Liver (tissue), 9 donors: Measurements from ENCODE around the gene PRKCH. TPM values are rescaled to one million over a fixed set of nuclear protein-coding genes. Genes with fewer than 3 reads are reported as not detected.

ENCODE experiments used
- DNase-seq: peaks from one replicate; pipeline ENCODE4 v3.0.0-alpha.2; 2017; ENCODE audit warnings: low spot score
- H3K27ac ChIP-seq, 2 donors: one replicate each; pipeline ENCODE4 v1.7.0; 2013; ENCODE audit warnings: inconsistent platforms in 2 of 2, low read length in 2 of 2, control low read depth in 1 of 2, low read depth in 1 of 2, mild to moderate bottlenecking in 1 of 2
- H3K27me3 ChIP-seq, 4 donors: one replicate each; pipeline versions ENCODE4 v1.6.1 to v1.7.0; 2013; ENCODE audit warnings: low read length in 3 of 4, inconsistent platforms in 1 of 4, mild to moderate bottlenecking in 1 of 4, moderate library complexity in 1 of 4; ENCODE audit not compliant: control insufficient read depth in 4 of 4, insufficient read depth in 4 of 4
- H3K36me3 ChIP-seq, 4 donors: one replicate each; pipeline versions ENCODE4 v1.6.1 to v1.7.0; 2013; ENCODE audit warnings: low read length in 3 of 4, mild to moderate bottlenecking in 3 of 4, low read depth in 1 of 4, moderate library complexity in 1 of 4; ENCODE audit not compliant: control insufficient read depth in 4 of 4, insufficient read depth in 3 of 4
- H3K4me1 ChIP-seq, 4 donors: one replicate each; pipeline versions ENCODE4 v1.6.1 to v1.7.0; 2013; ENCODE audit warnings: low read length in 3 of 4, mild to moderate bottlenecking in 3 of 4, moderate library complexity in 1 of 4; ENCODE audit not compliant: control insufficient read depth in 4 of 4, insufficient read depth in 4 of 4
- H3K4me3 ChIP-seq, 3 donors: one replicate each; pipeline versions ENCODE4 v1.6.1 to v1.7.0; 2013; ENCODE audit warnings: low read length in 3 of 3, control low read depth in 1 of 3, low read depth in 1 of 3, mild to moderate bottlenecking in 1 of 3
- H3K9ac ChIP-seq, 2 donors: one replicate each; pipeline ENCODE4 v1.7.0; 2013; ENCODE audit warnings: low read length in 2 of 2, mild to moderate bottlenecking in 2 of 2, moderate library complexity in 2 of 2, control low read depth in 1 of 2, low read depth in 1 of 2
- H3K9me3 ChIP-seq, 4 donors: one replicate each; pipeline versions ENCODE4 v1.6.1 to v1.7.0; 2013; ENCODE audit warnings: low read length in 3 of 4; ENCODE audit not compliant: control insufficient read depth in 4 of 4
- ATF3 ChIP-seq: IDR thresholded peaks from 2 replicates; pipeline ENCODE4 v1.6.1; 2016; ENCODE audit warnings: antibody characterized with exemption
- CTCF ChIP-seq: fragments of 150-350 bp; IDR thresholded peaks from 2 replicates; pipeline ENCODE4 v1.5.1; 2017; ENCODE audit warnings: improper control_type of control experiment, low read depth, low read length; ENCODE audit not compliant: missing input control
- EGR1 ChIP-seq, 2 donors: IDR thresholded peaks; 2 replicates each; pipeline ENCODE4 v1.6.1; 2016 to 2018; ENCODE audit warnings: antibody characterized with exemption in 2 of 2, low read depth in 2 of 2
- FOXA1 ChIP-seq: IDR thresholded peaks from 2 replicates; pipeline ENCODE4 v1.6.1; 2016; ENCODE audit warnings: antibody characterized with exemption
- GABPA ChIP-seq, 2 donors: IDR thresholded peaks in 1 of 2; conservative IDR thresholded peaks in 1 of 2; 2 replicates each; pipeline ENCODE4 v1.6.1; 2016; ENCODE audit warnings: antibody characterized with exemption in 2 of 2, mild to moderate bottlenecking in 1 of 2, moderate library complexity in 1 of 2
- HNF4A ChIP-seq, 2 donors: conservative IDR thresholded peaks; 2 replicates each; pipeline ENCODE4 v1.6.1; 2016; ENCODE audit warnings: antibody characterized with exemption in 2 of 2, mild to moderate bottlenecking in 2 of 2
- JUND ChIP-seq, 2 donors: IDR thresholded peaks; 2 replicates each; pipeline ENCODE4 v1.6.1; 2016; ENCODE audit warnings: antibody characterized with exemption in 2 of 2
- MAX ChIP-seq: IDR thresholded peaks from 2 replicates; pipeline ENCODE4 v1.6.1; 2016; ENCODE audit warnings: antibody characterized with exemption
- NR2F2 ChIP-seq: IDR thresholded peaks from 2 replicates; pipeline ENCODE4 v1.6.1; 2016; ENCODE audit warnings: antibody characterized with exemption
- RAD21 ChIP-seq, 2 donors: IDR thresholded peaks; 2 replicates each; pipeline ENCODE4 v1.6.1; 2016; ENCODE audit warnings: antibody characterized with exemption in 2 of 2, mild to moderate bottlenecking in 2 of 2
- REST ChIP-seq: IDR thresholded peaks from 2 replicates; pipeline ENCODE4 v1.6.1; 2016; ENCODE audit warnings: antibody characterized with exemption, mild to moderate bottlenecking
- RXRA ChIP-seq, 2 donors: IDR thresholded peaks; 2 replicates each; pipeline ENCODE4 v1.6.1; 2017 to 2018; ENCODE audit warnings: antibody characterized with exemption in 2 of 2, mild to moderate bottlenecking in 1 of 2
- SP1 ChIP-seq: IDR thresholded peaks from 2 replicates; pipeline ENCODE4 v1.6.1; 2018; ENCODE audit warnings: antibody characterized with exemption, mild to moderate bottlenecking
- TAF1 ChIP-seq: conservative IDR thresholded peaks from 2 replicates; pipeline ENCODE4 v1.6.1; 2016; ENCODE audit warnings: antibody characterized with exemption, mild to moderate bottlenecking
- YY1 ChIP-seq: IDR thresholded peaks from 2 replicates; pipeline ENCODE4 v1.6.1; 2016; ENCODE audit warnings: antibody characterized with exemption, mild to moderate bottlenecking
- ZBTB33 ChIP-seq: IDR thresholded peaks from 2 replicates; pipeline ENCODE4 v1.6.1; 2016; ENCODE audit warnings: antibody characterized with exemption
- WGBS: extraction: QIAGEN DNeasy Blood & Tissue Kit; methylation state at CpG from one replicate; pipeline ENCODE4 v1.1.7; 2013; 5-methylcytosine and 5-hydroxymethylcytosine counted together
- polyA plus RNA-seq, 2 donors: library from polyadenylated mRNA; stranded (reverse) in 1 of 2; unstranded in 1 of 2; fragments of 200-250 nt in 1 of 2; fragments of >200 nt in 1 of 2; fragmentation: Nextera tagmentation in 1 of 2; extraction: Ambion mirVana in 1 of 2; gene quantifications; one replicate each; pipeline versions ENCODE4 v1.2.1 to v1.2.3, GENCODE V29; 2013 to 2015
- total RNA-seq, 2 donors: library from RNA; depleted of rRNA; stranded (reverse); fragments of >200 nt; gene quantifications; one replicate each; pipeline ENCODE4 v1.2.3, GENCODE V29; 2014
- donor health status: healthy.
- donor health status: healthy.
- donor health status: healthy.
- donor health status: healthy.
- donor health status: healthy.

Gene PRKCH
- total and polyA plus RNA-seq, 4 donors = 3.9 to 13.7 (median 7.0) TPM

- Histone ChIP-seq H3K9ac (no peak overlapping the region), H3K9me3 (no peaks in the 10 kb centered on the region), H3K36me3 (no peaks in the 10 kb centered on the region), H3K4me1 (peaks cover 0 to 4% (median 0%) of the 10 kb centered on the region in 4 donors), H3K4me3 (no peak overlapping the region), H3K27ac (no peak overlapping the region), H3K27me3 (no peaks in the 10 kb centered on the region)
- no peak for DNase-seq
- no peak for TF ChIP-seq EGR1 (IDR thresholded peaks at IDR 0.05; ENCODE audit: low read depth in 2 of 2)
- TF ChIP-seq YY1 = no peak
- no peak for TF ChIP-seq TAF1
- no peak for TF ChIP-seq NR2F2
- TF ChIP-seq ATF3 = no peak
- no peak for TF ChIP-seq FOXA1
- no peak for TF ChIP-seq CTCF
- no peak for TF ChIP-seq GABPA (IDR thresholded peaks at IDR 0.05 in 1 of 2, conservative IDR thresholded peaks at IDR 0.05 in 1 of 2)
- TF ChIP-seq REST = no peak
- no peak for TF ChIP-seq RAD21 (IDR thresholded peaks at IDR 0.05)
- no peak for TF ChIP-seq MAX
- no peak for TF ChIP-seq ZBTB33
- no peak for TF ChIP-seq SP1
- WGBS = 92% methylated on average over 7 of the region's 7 CpGs
Observed at GRCh38 chr14:61300754-61301153, 20.6 kb upstream of the PRKCH start.

- 97% methylated on average over 2 of the region's 2 CpGs for WGBS
- Histone ChIP-seq H3K4me1 (no peaks in the 10 kb centered on the region), H3K27ac (no peak overlapping the region), H3K27me3 (no peaks in the 10 kb centered on the region), H3K9ac (no peak overlapping the region), H3K4me3 (no peak overlapping the region), H3K9me3 (no peaks in the 10 kb centered on the region), H3K36me3 (no peaks in the 10 kb centered on the region)
- DNase-seq = no peak
- no peak for TF ChIP-seq RXRA (IDR thresholded peaks at IDR 0.05)
- TF ChIP-seq MAX = no peak
- TF ChIP-seq RAD21 (IDR thresholded peaks at IDR 0.05) = no peak
- no peak for TF ChIP-seq ATF3
- no peak for TF ChIP-seq ZBTB33
- TF ChIP-seq SP1 = no peak
- TF ChIP-seq CTCF = no peak
- TF ChIP-seq GABPA (IDR thresholded peaks at IDR 0.05 in 1 of 2, conservative IDR thresholded peaks at IDR 0.05 in 1 of 2) = no peak
- TF ChIP-seq JUND (IDR thresholded peaks at IDR 0.05) = no peak
- TF ChIP-seq HNF4A (conservative IDR thresholded peaks at IDR 0.05) = no peak
Observed at GRCh38 chr14:61304688-61305087, 16.7 kb upstream of the PRKCH start.
